HG02759 (cell line): ENCODE measurements around the gene CD276.
"Not testable (repeated sequence)": the region's sequence is repeated elsewhere in the genome, so short reads cannot be mapped to it uniquely, and the experiment has no call there.

Source experiments
- ATAC-seq: cut with Tn5 transposase; IDR thresholded peaks from one replicate; pipeline ENCODE4 v1.9.1; 2021; ENCODE audit warnings: mild to moderate bottlenecking, moderate library complexity; ENCODE audit not compliant: unreplicated experiment

The CD276 gene

GRCh38 chr15:73683777-73684580 is at the start of gene CD276:
Gene CD276, plus strand, starts transcription at chr15:73684383. Its CDS starts 15,257 bp downstream, at chr15:73699640.
- no peak for ATAC-seq

GRCh38 chr15:73637527-73637926 is 46.7 kb upstream of the CD276 start:
- no peak for ATAC-seq

DNA sequence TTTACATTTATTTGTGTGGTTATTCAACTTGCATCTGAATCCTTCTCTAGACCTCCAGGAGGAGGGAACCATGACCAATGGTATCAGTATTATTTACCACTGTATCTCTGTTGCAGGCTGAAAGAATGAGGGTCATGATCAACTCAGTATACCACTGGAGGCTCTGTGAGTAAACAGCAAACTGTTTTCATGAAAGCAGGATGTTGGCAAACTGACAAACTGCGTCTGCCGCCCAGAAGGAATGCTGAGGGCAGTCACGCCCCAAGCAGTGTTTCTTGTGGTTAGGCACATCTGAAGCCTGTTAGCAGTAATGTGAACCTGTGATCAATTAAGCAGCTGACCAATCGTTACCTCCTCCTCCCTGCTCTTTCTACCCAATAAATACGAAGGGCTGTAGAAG is 44.7 kb upstream of the CD276 start:
- ATAC-seq, result not testable (repeated sequence)

DNA sequence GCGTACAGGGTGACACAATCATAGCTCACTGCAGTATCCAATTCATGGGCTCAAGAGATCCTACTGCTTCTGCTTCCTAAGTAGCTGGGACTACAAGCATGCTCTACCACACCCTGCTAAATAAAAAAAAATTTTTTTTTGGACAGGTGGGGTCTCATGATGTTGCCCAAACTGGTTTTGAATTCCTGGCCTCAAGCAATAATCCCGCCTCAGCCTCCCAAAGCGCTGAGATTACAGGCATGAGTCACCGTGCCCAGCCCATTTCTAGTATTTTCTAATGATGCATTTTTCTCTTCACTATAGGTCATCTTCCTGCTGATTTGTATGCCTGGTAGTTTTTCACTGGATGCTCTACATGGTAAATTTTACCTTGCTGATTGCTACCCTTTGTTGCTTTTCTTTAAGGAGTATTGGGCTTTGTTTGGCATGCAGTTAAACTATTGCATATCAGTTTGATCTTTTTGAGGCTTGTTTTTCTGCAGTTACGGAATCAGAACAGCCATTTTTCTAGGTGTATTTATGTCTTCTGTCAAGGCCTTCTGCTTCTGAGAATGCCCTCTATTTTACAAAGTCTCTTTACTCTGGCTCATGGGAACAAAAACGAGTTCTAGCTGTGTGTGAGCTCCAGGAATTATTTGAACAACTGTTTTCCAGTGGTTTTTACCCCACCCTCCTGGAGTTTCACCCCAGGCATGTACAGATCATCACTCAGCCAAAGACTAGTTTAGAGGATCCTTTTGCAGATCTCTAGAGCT is 36.7 kb upstream of the CD276 start:
- ATAC-seq, result no peak

DNA sequence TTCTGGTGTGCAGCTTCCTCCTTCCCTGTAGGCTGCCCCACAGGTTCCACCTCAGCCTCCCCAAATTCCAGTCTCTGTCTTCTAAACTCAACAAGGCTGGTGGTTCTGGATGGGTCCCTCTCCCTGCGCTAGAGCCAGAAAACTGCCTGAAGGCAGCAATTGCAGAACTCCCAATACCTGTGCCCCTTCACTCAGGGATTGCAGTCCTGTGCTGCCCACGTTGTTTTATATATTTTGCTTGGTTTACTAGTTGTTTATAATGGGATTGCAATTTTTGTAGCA is 36.2 kb upstream of the CD276 start:
- no peak for ATAC-seq

DNA sequence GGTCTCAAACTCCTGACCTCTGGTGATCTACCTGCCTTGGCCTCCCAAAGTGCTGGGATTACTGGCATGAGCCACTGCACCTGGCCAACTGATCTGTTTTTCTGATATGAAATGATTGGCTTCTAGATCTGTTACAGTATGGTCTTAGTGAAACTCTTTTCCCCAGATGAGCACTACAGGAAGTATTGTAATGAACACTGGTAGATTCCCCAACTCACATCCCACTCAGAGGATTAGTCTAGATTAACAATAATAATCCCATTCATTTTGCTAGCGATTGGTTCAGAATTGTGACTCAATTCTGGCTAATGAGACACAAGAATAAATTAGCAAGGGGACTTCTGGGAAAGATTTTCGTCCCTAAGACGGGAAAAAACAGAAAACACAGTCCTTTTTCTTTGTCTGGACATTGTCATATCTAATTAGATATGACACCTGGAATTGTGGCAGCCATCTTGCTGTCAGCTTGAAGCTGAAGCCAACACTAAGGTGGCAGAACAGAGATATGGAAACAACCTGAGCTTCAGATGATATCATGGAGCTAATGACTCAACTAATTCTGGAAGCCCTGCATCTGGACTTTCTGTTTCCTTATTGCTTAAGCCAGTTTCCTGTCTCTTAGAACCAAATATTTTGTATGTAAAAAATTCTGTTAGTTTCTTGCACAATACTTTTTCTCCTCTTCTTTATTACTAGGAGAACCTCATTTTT is 33.6 kb upstream of the CD276 start:
- ATAC-seq, result no peak

DNA sequence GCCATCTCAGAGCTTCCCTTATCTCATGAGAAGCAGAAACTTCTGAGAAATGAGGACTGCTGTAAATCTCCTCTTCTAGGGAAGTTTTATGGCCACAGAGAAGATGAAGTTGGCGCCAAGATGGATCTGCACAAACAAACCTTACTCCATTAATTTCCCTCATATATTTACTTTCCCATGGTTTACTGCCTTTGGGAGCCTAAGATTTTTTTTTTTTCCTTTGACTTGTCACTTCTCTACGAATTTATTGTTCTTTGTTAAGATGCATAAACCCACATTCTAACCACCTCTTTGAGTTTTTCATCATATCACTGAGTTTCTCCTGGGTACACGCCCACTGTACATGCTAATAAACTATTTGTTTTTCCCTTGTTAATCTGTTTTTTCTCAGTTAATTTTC is 29.5 kb upstream of the CD276 start:
- ATAC-seq, result no peak

- ATAC-seq, result no peak
Observed at GRCh38 chr15:73655724-73656123, 28.5 kb upstream of the CD276 start.

DNA sequence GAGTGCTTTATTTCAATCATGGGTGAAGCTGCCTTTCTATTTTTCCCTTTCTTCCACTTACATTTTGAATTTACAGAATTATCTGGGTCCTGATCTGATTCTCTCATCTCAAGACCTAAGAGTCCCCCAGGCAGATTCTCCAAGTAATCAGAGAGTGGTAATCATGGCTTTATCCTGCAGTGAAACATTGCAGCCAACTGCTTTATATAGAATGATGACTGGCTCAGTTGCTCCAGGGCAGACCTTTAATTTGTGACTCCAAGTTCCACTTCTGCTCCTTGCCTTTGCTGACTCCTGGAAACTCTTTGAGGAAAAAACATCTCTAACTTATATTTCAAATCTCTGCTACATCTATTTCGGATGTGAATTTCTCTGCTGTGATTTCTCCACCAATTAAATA is 25.5 kb upstream of the CD276 start:
- no peak for ATAC-seq

GRCh38 chr15:73660455-73660854 is 23.7 kb upstream of the CD276 start:
- no peak for ATAC-seq

DNA sequence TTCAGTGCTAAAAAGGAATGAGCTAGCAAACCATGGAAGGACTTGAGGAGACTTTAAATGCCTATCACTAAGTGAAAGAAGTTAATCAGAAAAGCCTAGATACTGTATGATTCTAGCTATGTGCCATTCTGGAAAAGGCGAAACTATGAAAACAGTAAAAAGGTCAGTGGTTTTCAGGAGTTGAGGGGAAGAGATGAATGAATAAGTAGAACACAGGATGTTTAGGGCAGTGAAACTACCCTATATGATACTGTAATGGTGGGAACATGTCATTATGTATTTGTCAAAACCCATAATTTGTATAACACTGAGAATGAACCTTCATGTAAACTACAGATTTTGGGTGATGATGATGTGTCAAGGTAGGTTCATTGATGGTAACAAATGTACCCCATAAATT is 9.6 kb upstream of the CD276 start:
- no peak for ATAC-seq

GRCh38 chr15:73677146-73677607 is 7.0 kb upstream of the CD276 start:
- no peak for ATAC-seq

DNA sequence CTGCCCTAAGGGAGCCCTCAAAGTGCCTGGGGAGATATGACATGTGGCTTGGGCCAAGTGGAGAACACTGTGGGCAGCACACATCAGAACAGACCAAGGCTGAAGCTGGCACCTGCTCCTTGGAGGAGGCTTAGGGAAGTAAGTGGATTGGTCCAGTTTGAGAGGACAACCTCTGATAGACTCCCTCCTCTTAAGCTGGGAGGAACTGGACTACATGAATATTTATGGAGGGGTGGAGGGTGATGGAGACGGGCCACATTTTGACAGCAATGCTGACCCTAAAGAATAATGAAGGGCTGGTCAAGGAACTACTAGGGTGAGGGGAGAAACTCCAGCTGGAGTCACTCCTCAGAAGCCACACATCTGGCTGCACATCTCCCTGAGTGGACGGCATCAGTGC is 6.5 kb upstream of the CD276 start:
- no peak for ATAC-seq

- ATAC-seq, result no peak
Observed at GRCh38 chr15:73678498-73678897, 5.7 kb upstream of the CD276 start.

DNA sequence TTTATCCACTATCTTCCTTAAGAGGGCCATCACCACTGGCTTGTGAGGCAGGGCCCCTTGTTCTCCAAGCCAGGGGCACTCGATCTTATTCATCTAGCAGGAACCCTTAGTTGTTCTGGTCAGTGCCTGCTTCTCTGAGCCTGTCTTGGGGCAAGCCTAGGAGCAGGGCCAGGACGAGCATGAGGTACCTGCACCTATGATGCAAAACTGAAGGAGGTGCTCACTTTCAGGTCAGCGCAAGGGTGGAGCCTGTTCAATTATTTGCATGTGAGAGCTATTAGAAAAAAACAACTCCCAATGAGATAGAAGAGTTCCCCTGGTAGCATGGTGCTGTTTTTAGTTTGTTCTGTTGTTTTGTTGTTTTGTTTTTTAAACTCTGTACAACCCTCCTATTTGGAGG is 5.0 kb upstream of the CD276 start:
- ATAC-seq, result no peak

DNA sequence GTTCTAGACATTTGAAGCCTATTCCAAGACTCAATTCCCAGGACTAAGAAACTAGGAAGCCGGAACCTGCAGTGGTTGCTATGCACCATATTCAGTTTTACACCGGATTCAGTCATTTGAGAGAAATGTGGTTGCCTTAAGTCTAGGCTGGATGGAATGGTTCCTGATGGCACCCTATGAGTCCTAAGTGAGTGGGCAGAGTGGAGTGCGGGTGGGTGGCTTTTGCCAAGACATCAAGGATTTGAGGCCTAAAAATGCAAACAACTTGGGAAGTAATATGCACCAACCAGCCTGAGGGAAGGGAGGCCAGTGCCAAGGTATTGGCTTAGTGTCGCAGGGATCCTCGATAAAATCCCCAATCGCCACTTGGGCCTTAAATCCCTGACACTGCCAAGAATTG is 4.2 kb upstream of the CD276 start:
- no peak for ATAC-seq

- no peak for ATAC-seq
Observed at GRCh38 chr15:73680549-73680948, 3.6 kb upstream of the CD276 start.

DNA sequence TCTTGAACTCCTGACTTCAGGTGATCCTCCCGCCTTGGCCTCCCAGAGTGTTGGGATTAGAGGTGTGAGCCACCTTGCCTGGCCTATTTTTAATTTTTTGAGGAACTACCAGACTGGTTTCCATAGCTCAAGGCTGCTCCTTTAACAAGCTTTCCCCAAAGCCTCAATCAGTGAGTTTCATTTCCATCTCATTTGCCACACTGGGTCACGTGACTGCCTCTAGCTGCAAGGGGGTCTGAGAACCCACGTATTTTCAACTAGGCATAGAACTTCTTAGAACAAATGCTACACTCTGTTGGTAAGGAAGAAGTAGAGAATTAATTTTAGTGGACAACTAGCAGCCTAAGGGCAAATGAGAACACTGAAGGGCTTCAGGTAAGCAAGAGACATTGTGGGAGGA is 3.1 kb upstream of the CD276 start:
- ATAC-seq, result no peak

- no peak for ATAC-seq
Observed at GRCh38 chr15:73681856-73682599, 2.2 kb upstream of the CD276 start.

DNA sequence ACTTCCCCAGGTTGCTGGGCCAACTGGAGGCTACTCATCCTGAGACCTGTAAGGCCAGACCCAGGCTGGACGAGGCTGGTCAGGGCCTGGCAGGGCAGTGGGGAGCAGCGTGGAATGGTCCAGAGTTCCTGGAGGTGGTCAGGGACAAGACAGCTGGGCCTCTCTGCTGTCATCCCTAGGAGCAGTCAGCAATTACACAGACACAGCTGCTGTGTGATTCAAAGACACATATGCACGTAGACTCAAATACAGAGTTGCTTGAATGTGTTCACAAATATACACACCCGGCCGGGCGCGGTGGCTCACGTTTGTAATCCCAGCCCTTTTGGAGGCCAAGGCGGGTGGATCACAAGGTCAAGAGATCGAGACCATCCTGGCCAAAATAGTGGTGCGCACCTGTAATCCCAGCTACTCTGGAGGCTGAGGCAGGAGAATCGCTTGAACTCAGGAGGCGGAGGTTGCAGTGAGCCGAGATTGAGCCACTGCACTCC is 1.5 kb upstream of the CD276 start:
- ATAC-seq, result no peak

DNA sequence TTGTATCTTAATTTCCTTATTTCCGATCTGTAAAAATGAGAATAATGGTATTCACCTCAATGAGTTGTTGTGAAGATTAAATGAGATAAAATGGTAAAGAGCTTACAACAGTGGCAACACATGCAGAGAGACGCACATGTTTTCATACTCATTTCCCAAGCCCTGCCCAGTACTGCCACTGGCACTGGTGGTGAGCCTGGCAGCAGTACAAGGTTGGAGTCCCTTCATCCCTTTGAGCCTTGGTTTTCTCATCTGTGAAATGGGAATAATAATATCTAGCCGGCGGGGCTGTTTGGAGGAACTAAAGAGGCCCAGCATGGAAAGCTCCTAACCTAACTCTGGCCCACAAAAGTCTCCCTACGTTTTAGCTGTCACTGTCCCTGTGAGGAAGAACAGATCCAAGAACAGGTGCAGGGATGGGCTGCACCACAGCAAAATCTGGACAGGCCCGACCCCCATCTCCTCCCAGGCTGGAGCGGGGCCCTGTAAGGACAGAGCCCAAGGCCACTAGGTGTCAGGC is 866 bp upstream of the CD276 start:
- no peak for ATAC-seq
